Stimulated activated CD8-positive, alpha-beta memory T cell treated with anti-CD3 and anti-CD28 coated beads, Interleukin-7, amount 100 ng/mL, for 48 hours (primary cell): ENCODE measurements around the gene HYDIN.
"Not testable (repeated sequence)": the region's sequence is repeated elsewhere in the genome, so short reads cannot be mapped to it uniquely, and the experiment has no call there.

Experiments
- DNase-seq, 2 donors: peaks; one replicate each; pipeline ENCODE4 v3.0.0-alpha.2; 2020; ENCODE audit warnings: low read depth in 1 of 2; ENCODE audit errors: extremely low read depth in 1 of 2

Gene HYDIN

GRCh38 chr16:71143246-71143645 is 87.3 kb downstream of the HYDIN start:
- DNase-seq: not testable (repeated sequence)

- not testable (repeated sequence) for DNase-seq
Observed at GRCh38 chr16:71110565-71110964, 120.0 kb downstream of the HYDIN start.

- DNase-seq: not testable (repeated sequence)
Observed at GRCh38 chr16:71109656-71110208, 120.8 kb downstream of the HYDIN start.

GRCh38 chr16:71105881-71106280 is 124.6 kb downstream of the HYDIN start:
- DNase-seq: not testable (repeated sequence)

GRCh38 chr16:71083573-71083972 is 146.9 kb downstream of the HYDIN start:
- not testable (repeated sequence) for DNase-seq

- not testable (repeated sequence) for DNase-seq
Observed at GRCh38 chr16:71080777-71081176, 149.7 kb downstream of the HYDIN start.

- DNase-seq: not testable (repeated sequence)
Observed at GRCh38 chr16:71080262-71080661, 150.3 kb downstream of the HYDIN start.

- DNase-seq: not testable (repeated sequence)
Observed at GRCh38 chr16:71070651-71071050, 159.9 kb downstream of the HYDIN start.

GRCh38 chr16:71069842-71070241 is 160.7 kb downstream of the HYDIN start:
- not testable (repeated sequence) for DNase-seq

GRCh38 chr16:71053897-71054609 is 176.5 kb downstream of the HYDIN start:
- not testable (repeated sequence) for DNase-seq

GRCh38 chr16:71050307-71050706 is 180.2 kb downstream of the HYDIN start:
- DNase-seq: not testable (repeated sequence)

GRCh38 chr16:71039368-71040111 is 191.0 kb downstream of the HYDIN start:
- not testable (repeated sequence) for DNase-seq

- not testable (repeated sequence) for DNase-seq
Observed at GRCh38 chr16:71038421-71038820, 192.1 kb downstream of the HYDIN start.

GRCh38 chr16:71037987-71038386 is 192.5 kb downstream of the HYDIN start:
- DNase-seq: not testable (repeated sequence)

GRCh38 chr16:71028032-71028727 is 202.3 kb downstream of the HYDIN start:
- DNase-seq: not testable (repeated sequence)

GRCh38 chr16:71027511-71027910 is 203.0 kb downstream of the HYDIN start:
- DNase-seq: not testable (repeated sequence)

- not testable (repeated sequence) for DNase-seq
Observed at GRCh38 chr16:71023851-71024439, 206.6 kb downstream of the HYDIN start.

- DNase-seq: not testable (repeated sequence)
Observed at GRCh38 chr16:71021961-71022537, 208.5 kb downstream of the HYDIN start.

- DNase-seq: not testable (repeated sequence)
Observed at GRCh38 chr16:71019067-71019682, 211.3 kb downstream of the HYDIN start.

- not testable (repeated sequence) for DNase-seq
Observed at GRCh38 chr16:71015419-71015818, 215.1 kb downstream of the HYDIN start.
